DND-41 (cell line): ENCODE measurements around the gene CA5B.
"Not testable (repeated sequence)": the region's sequence is repeated elsewhere in the genome, so short reads cannot be mapped to it uniquely, and the experiment has no call there.

ENCODE experiments used
- ATAC-seq: fragments of 200-7000 bp; cut with Tn5 transposase; 3 replicates; pipeline ENCODE4 v1.9.1; 2021; ENCODE audit warnings: low read depth; ENCODE audit not compliant: insufficient read depth
- DNase-seq: peaks from one replicate; pipeline ENCODE4 v3.0.0-alpha.2; 2020
- H2AFZ ChIP-seq: 2 replicates; pipeline ENCODE4 v1.6.0; 2012; ENCODE audit warnings: low read depth, low read length
- H3K27ac ChIP-seq: 2 replicates; pipeline ENCODE4 v1.5.1; 2012; ENCODE audit warnings: low read length, inconsistent platforms
- H3K27me3 ChIP-seq: fragments of 200-600 bp; sonication (generic); 2 replicates; pipeline ENCODE4 v1.6.0; 2012; ENCODE audit warnings: low read length, mild to moderate bottlenecking, inconsistent platforms; ENCODE audit not compliant: insufficient read depth, poor library complexity
- H3K36me3 ChIP-seq: 2 replicates; pipeline ENCODE4 v1.5.1; 2012; ENCODE audit warnings: low read length, inconsistent platforms; ENCODE audit not compliant: insufficient read depth
- H3K4me1 ChIP-seq: 2 replicates; pipeline ENCODE4 v1.5.1; 2012; ENCODE audit warnings: mild to moderate bottlenecking, low read length; ENCODE audit not compliant: insufficient read depth
- H3K4me2 ChIP-seq: 2 replicates; pipeline ENCODE4 v1.6.0; 2012; ENCODE audit warnings: mild to moderate bottlenecking, moderate library complexity, low read length, inconsistent platforms; ENCODE audit not compliant: insufficient read depth
- H3K4me3 ChIP-seq, 2 experiments: fragments of 200-600 bp in 1 of 2; shearing (Covaris generic) in 1 of 2; 2 replicates each; pipeline ENCODE4 v1.5.1; 2012 to 2016; ENCODE audit warnings: inconsistent platforms in 2 of 2, low read length in 2 of 2, mild to moderate bottlenecking in 2 of 2, low read depth in 1 of 2, moderate library complexity in 1 of 2
- H3K79me2 ChIP-seq: 2 replicates; pipeline ENCODE4 v1.6.0; 2012; ENCODE audit warnings: low read length, inconsistent platforms; ENCODE audit not compliant: insufficient read depth
- H3K9ac ChIP-seq: 2 replicates; pipeline ENCODE4 v1.6.0; 2012; ENCODE audit warnings: low read depth, mild to moderate bottlenecking, inconsistent platforms, low read length, moderate library complexity
- H3K9me3 ChIP-seq: 2 replicates; pipeline ENCODE4 v1.5.1; 2012; ENCODE audit warnings: low read length, moderate library complexity, mild to moderate bottlenecking, inconsistent platforms; ENCODE audit not compliant: insufficient read depth, severe bottlenecking
- H4K20me1 ChIP-seq: 2 replicates; pipeline ENCODE4 v1.6.0; 2012; ENCODE audit warnings: low read length; ENCODE audit not compliant: insufficient read depth
- EZH2 ChIP-seq: IDR thresholded peaks from 3 replicates; pipeline ENCODE4 v1.6.1; 2012; ENCODE audit warnings: borderline replicate concordance, low read depth, mild to moderate bottlenecking, moderate library complexity, low read length, inconsistent platforms; ENCODE audit not compliant: severe bottlenecking
- TF ChIP-seq, protein P1 (sequence below): IDR thresholded peaks from 2 replicates; pipeline ENCODE4 v1.5.1; 2012; ENCODE audit warnings: borderline replicate concordance, low read length, moderate library complexity, mild to moderate bottlenecking; ENCODE audit not compliant: poor library complexity, severe bottlenecking; ENCODE audit errors: extremely low read depth

CA5B gene

DNA sequence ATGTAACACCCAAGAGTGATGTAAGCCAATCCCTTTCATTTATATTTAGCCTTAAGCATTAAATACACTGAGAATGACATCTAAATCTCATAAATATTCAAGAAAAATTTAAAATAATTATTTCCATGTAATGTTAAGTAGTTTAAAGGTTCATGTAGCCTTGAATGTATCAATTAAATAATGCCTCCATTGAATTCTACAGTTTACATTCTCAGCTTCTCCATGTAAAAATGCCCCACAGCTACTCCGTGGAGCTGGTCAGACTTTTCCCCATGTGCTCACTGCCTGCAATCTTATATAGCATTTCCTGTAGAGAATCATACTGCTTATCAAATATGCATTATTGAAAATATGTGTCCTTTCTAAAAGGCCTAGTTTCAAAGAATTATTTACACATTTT is 91.1 kb downstream of the CA5B start:
- H3K9me3 ChIP-seq = no peaks in the 10 kb centered on the region
- TF ChIP-seq, protein P1, sequence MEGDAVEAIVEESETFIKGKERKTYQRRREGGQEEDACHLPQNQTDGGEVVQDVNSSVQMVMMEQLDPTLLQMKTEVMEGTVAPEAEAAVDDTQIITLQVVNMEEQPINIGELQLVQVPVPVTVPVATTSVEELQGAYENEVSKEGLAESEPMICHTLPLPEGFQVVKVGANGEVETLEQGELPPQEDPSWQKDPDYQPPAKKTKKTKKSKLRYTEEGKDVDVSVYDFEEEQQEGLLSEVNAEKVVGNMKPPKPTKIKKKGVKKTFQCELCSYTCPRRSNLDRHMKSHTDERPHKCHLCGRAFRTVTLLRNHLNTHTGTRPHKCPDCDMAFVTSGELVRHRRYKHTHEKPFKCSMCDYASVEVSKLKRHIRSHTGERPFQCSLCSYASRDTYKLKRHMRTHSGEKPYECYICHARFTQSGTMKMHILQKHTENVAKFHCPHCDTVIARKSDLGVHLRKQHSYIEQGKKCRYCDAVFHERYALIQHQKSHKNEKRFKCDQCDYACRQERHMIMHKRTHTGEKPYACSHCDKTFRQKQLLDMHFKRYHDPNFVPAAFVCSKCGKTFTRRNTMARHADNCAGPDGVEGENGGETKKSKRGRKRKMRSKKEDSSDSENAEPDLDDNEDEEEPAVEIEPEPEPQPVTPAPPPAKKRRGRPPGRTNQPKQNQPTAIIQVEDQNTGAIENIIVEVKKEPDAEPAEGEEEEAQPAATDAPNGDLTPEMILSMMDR = no peak
- TF ChIP-seq EZH2 = no peak
- H3K4me2 ChIP-seq = no peak overlapping the region
- ATAC-seq (no peak), DNase-seq (no peak)
- H4K20me1 ChIP-seq = no peaks in the 10 kb centered on the region
- H3K27me3 ChIP-seq = no peaks in the 10 kb centered on the region
- no peak overlapping the region for H3K9ac ChIP-seq
- H3K4me1 ChIP-seq = no peaks in the 10 kb centered on the region
- H3K79me2 ChIP-seq = no peaks in the 10 kb centered on the region
- no peak overlapping the region for H2AFZ ChIP-seq
- H3K36me3 ChIP-seq = peaks cover 9% of the 10 kb centered on the region; the same call in 1 of the 2 replicates
- no peak overlapping the region for H3K27ac ChIP-seq
- H3K4me3 ChIP-seq = no peak overlapping the region

DNA sequence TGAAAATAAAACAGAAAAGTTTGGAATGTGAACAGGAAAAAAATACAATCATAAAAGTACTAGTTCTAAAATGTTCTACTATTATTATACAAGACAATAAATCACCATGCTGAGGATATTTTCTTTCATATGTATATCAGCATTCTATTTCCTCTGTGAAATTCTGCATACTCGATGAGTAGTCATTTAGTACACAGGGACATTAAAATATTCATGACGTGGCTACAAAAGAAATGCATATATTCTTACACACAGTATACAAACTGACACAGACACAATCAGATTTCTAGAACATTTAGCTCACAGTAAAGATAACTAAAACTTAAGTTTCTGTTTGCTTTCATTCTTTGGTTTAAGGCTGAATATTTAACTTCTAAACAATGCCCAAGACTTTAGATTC is 93.3 kb downstream of the CA5B start:
- DNase-seq, H3K4me1 ChIP-seq, H3K9me3 ChIP-seq, H3K4me2 ChIP-seq, H3K79me2 ChIP-seq, H3K9ac ChIP-seq, H3K4me3 ChIP-seq, H3K27ac ChIP-seq, H2AFZ ChIP-seq, H3K27me3 ChIP-seq, H3K36me3 ChIP-seq, ATAC-seq, H4K20me1 ChIP-seq: not testable (repeated sequence)

DNA sequence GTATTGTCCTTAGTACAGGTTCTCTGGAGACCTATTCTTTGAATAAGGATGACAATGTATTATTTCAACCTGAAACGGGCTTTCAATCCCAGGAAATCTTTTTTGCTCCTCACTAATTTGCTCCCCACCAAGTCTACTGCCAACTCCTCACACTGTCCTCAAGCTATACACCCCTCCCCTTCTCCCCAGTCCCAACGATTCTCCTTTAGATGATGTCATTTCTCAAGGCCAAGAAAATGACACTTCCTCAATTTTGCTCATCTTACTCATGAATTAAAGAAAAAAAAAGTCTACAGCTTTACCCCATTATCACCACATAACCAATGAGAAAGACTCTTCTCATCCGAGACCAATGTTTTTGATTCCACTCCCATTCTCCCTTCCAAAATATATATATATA is 96.0 kb downstream of the CA5B start:
- Histone ChIP-seq H3K36me3 (no peaks in the 10 kb centered on the region), H2AFZ (no peak overlapping the region)

DNA sequence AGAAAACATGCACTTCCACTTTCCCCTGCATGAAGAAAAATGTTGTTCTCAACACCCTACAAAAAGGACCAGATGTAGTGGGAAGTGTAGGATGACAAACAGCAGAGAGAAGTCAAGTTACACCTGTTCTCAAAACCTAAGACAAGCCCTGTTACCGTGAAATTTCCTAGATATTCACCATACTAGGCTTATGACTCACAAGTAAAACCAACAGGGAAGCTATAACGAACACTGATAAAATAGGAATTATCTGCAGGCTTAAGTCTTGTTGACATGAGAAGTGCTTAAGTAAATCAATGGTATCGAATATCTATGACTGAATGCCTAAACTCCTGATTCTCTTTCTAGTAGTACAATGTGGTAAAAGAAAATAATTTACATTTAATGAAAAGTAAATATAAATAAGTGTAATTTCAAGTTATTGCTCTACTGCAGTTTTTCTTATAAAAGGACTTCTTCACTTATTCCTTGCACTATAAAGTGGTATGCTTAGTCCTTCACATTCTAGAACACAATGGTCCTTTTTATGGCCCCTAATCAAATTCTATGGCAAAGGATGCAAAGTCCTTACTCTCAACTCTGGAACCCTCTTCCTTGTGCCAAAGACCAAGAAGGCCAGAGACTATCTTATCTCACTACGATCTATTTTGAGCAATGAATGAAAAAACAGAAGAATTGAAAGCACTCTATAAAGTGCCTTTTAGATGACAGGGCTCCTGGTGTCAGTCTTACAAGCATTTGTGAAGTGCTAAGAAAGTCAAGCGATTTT is 96.9 kb downstream of the CA5B start:
- Histone ChIP-seq H3K36me3 (no peaks in the 10 kb centered on the region), H2AFZ (no peak overlapping the region), H3K27ac (no peak overlapping the region), H3K4me3 (no peak overlapping the region), H3K4me2 (no peak overlapping the region), H3K9ac (no peak overlapping the region), H3K9me3 (no peaks in the 10 kb centered on the region), H3K79me2 (no peaks in the 10 kb centered on the region), H4K20me1 (no peaks in the 10 kb centered on the region), H3K27me3 (no peaks in the 10 kb centered on the region), H3K4me1 (no peaks in the 10 kb centered on the region)
- TF ChIP-seq EZH2 = no peak
- TF ChIP-seq, protein P1 = no peak
- no peak for DNase-seq
- no peak for ATAC-seq

More for the DNA sequence above, 96.0 kb downstream of the CA5B start:
- Histone ChIP-seq H3K27ac (no peak overlapping the region), H3K27me3 (no peaks in the 10 kb centered on the region), H3K9ac (no peak overlapping the region), H3K4me3 (no peak overlapping the region), H3K4me1 (no peaks in the 10 kb centered on the region), H3K79me2 (no peaks in the 10 kb centered on the region), H3K4me2 (no peak overlapping the region), H4K20me1 (no peaks in the 10 kb centered on the region), H3K9me3 (no peaks in the 10 kb centered on the region)
- DNase-seq (no peak), ATAC-seq (no peak)
- TF ChIP-seq EZH2 = no peak
- TF ChIP-seq, protein P1 = no peak
